Measurements from ENCODE around the gene RBBP7.
"Not testable (repeated sequence)": the region's sequence is repeated elsewhere in the genome, so short reads cannot be mapped to it uniquely, and the experiment has no call there.

The RBBP7 gene

GRCh38 chrX:16867947-16868346 lies 2.2 kb downstream of the RBBP7 start:
- no peak for DNase-seq

GRCh38 chrX:16862829-16863228 lies 7.3 kb downstream of the RBBP7 start:
- DNase-seq = no peak

GRCh38 chrX:16856744-16857143 lies 13.4 kb downstream of the RBBP7 start:
- no peak for DNase-seq

- DNase-seq = not testable (repeated sequence)
Observed at GRCh38 chrX:16856076-16856404, 14.1 kb downstream of the RBBP7 start.

GRCh38 chrX:16855363-16856075 lies 14.6 kb downstream of the RBBP7 start:
- no peak for DNase-seq

- DNase-seq = no peak
Observed at GRCh38 chrX:16853537-16853936, 16.6 kb downstream of the RBBP7 start.

- no peak for DNase-seq
Observed at GRCh38 chrX:16852617-16853179, 17.5 kb downstream of the RBBP7 start.

GRCh38 chrX:16851827-16852226 lies 18.3 kb downstream of the RBBP7 start:
- DNase-seq = no peak

GRCh38 chrX:16851421-16851820 lies 18.7 kb downstream of the RBBP7 start:
- no peak for DNase-seq

GRCh38 chrX:16848541-16848940 lies 21.6 kb downstream of the RBBP7 start:
- no peak for DNase-seq

GRCh38 chrX:16845686-16846085 lies 24.5 kb downstream of the RBBP7 start:
- no peak for DNase-seq

GRCh38 chrX:16843208-16843909 lies 26.8 kb downstream of the RBBP7 start:
- DNase-seq = no peak

GRCh38 chrX:16842684-16843083 lies 27.5 kb downstream of the RBBP7 start:
- DNase-seq = no peak

GRCh38 chrX:16839852-16840460 lies 30.2 kb downstream of the RBBP7 start:
- DNase-seq = peak in 24 of 58 donors; percentile 0 to 41 (median 6)

- DNase-seq = peak in 1 of 58 donors; percentile 0
Observed at GRCh38 chrX:16839219-16839851, 30.8 kb downstream of the RBBP7 start.

GRCh38 chrX:16838202-16839066 lies 31.7 kb downstream of the RBBP7 start:
- DNase-seq = peak in 3 of 58 donors; percentile 0 to 2 (median 2)

- peak in 1 of 58 donors; percentile 3 for DNase-seq
Observed at GRCh38 chrX:16836371-16836770, 33.8 kb downstream of the RBBP7 start.

GRCh38 chrX:16834806-16835205 lies 35.4 kb downstream of the RBBP7 start:
- DNase-seq = no peak

GRCh38 chrX:16832301-16832700 lies 37.9 kb downstream of the RBBP7 start:
- no peak for DNase-seq

GRCh38 chrX:16828124-16828908 lies 41.8 kb downstream of the RBBP7 start:
- DNase-seq = no peak
